Tibial nerve (tissue), 4 donors: Measurements from ENCODE around the gene LIFR. TPM values are rescaled to one million over a fixed set of nuclear protein-coding genes. Genes with fewer than 3 reads are reported as not detected.

Source experiments
- DNase-seq, 2 donors: peaks; one replicate each; pipeline ENCODE4 v3.0.0-alpha.2; 2019; ENCODE audit warnings: low spot score in 2 of 2
- H3K27ac ChIP-seq, 4 donors: fragments of 200-600 bp; sonication (generic) in 3 of 4; one replicate each; pipeline ENCODE4 v1.5.1; 2017 to 2019; ENCODE audit warnings: mild to moderate bottlenecking in 1 of 4
- H3K27me3 ChIP-seq, 2 donors: fragments of 200-600 bp; sonication (generic) in 1 of 2; one replicate each; pipeline versions ENCODE4 v1.5.1 to v1.6.0; 2017 to 2019
- H3K36me3 ChIP-seq, 3 donors: fragments of 200-600 bp; sonication (generic); one replicate each; pipeline ENCODE4 v1.5.1; 2018 to 2019
- H3K4me1 ChIP-seq, 4 donors: fragments of 200-600 bp; sonication (generic) in 3 of 4; one replicate each; pipeline ENCODE4 v1.5.1; 2017 to 2019
- H3K4me3 ChIP-seq, 4 donors: fragments of 200-600 bp; sonication (generic) in 3 of 4; one replicate each; pipeline ENCODE4 v1.5.1; 2017 to 2019; ENCODE audit warnings: mild to moderate bottlenecking in 1 of 4, moderate library complexity in 1 of 4
- H3K9me3 ChIP-seq, 4 donors: fragments of 200-600 bp; sonication (generic) in 3 of 4; one replicate each; pipeline ENCODE4 v1.5.1; 2017 to 2019
- CTCF ChIP-seq, 5 experiments: fragments of 200-600 bp in 3 of 5; fragments of 450-650 bp in 2 of 5; sonication (generic) in 3 of 5; IDR thresholded peaks; one replicate each; pipeline ENCODE4 v1.5.1; 2016 to 2019; ENCODE audit warnings: antibody characterized with exemption in 5 of 5, mild to moderate bottlenecking in 3 of 5, moderate library complexity in 2 of 5
- EP300 ChIP-seq, 2 donors: sonication (generic); formaldehyde crosslinking; IDR thresholded peaks; one replicate each; pipeline ENCODE4 v1.6.1; 2017; ENCODE audit warnings: antibody characterized with exemption in 2 of 2, mild to moderate bottlenecking in 1 of 2
- POLR2A ChIP-seq, 2 donors: fragments of 450-650 bp; IDR thresholded peaks; one replicate each; pipeline ENCODE4 v1.6.1; 2017; ENCODE audit warnings: antibody characterized with exemption in 2 of 2, mild to moderate bottlenecking in 2 of 2, moderate library complexity in 2 of 2
- WGBS, 2 donors: methylation state at CpG; one replicate each; pipeline ENCODE4 v1.1.5; 2018; 5-methylcytosine and 5-hydroxymethylcytosine counted together
- total RNA-seq, 4 donors: library from RNA; depleted of rRNA; stranded (reverse); fragments of >200 nt; gene quantifications; one replicate each; pipeline ENCODE4 v1.1.0, GENCODE V29; 2016

Gene LIFR
- total RNA-seq, 4 donors from 2014 or later, result 145 to 247 (median 212) TPM

- Histone ChIP-seq H3K36me3 (no peaks in the 10 kb centered on the region), H3K9me3 (no peaks in the 10 kb centered on the region), H3K4me3 (no peak overlapping the region), H3K4me1 (peaks cover 0 to 5% (median 0%) of the 10 kb centered on the region in 4 donors), H3K27me3 (no peaks in the 10 kb centered on the region), H3K27ac (no peak overlapping the region)
- no peak for TF ChIP-seq CTCF (IDR thresholded peaks at IDR 0.05)
- no peak for TF ChIP-seq EP300 (IDR thresholded peaks at IDR 0.05)
- no peak for DNase-seq
- WGBS, 2 donors, result 71 to 77% methylated on average over 4 of the region's 4 CpGs
Observed at GRCh38 chr5:38589629-38590028, 33.2 kb upstream of the LIFR start.

GRCh38 chr5:38585816-38586215, 29.4 kb upstream of the LIFR start:
- no peaks in the 10 kb centered on the region for H3K9me3 ChIP-seq
- WGBS, 2 donors, result 80 to 90% methylated on average over 6 of the region's 6 CpGs
- no peaks in the 10 kb centered on the region for H3K27me3 ChIP-seq
- H3K4me1 ChIP-seq, result peaks cover 0 to 5% (median 0%) of the 10 kb centered on the region in 4 donors
- DNase-seq, result no peak
- no peak overlapping the region for H3K4me3 ChIP-seq
- no peak for TF ChIP-seq EP300 (IDR thresholded peaks at IDR 0.05)
- TF ChIP-seq POLR2A (IDR thresholded peaks at IDR 0.05), result no peak
- TF ChIP-seq CTCF (IDR thresholded peaks at IDR 0.05), result no peak
- H3K27ac ChIP-seq, result no peak overlapping the region
- H3K36me3 ChIP-seq, result no peaks in the 10 kb centered on the region

GRCh38 chr5:38583500-38583899, 27.1 kb upstream of the LIFR start:
- Histone ChIP-seq H3K4me1 (peaks cover 0 to 5% (median 0%) of the 10 kb centered on the region in 4 donors), H3K27me3 (no peaks in the 10 kb centered on the region), H3K36me3 (no peaks in the 10 kb centered on the region), H3K9me3 (no peaks in the 10 kb centered on the region), H3K27ac (no peak overlapping the region), H3K4me3 (no peak overlapping the region)
- 78 to 93% methylated on average over 1 of the region's 1 CpG for WGBS, 2 donors
- no peak for DNase-seq
- TF ChIP-seq POLR2A (IDR thresholded peaks at IDR 0.05) (no peak), CTCF (IDR thresholded peaks at IDR 0.05) (no peak), EP300 (IDR thresholded peaks at IDR 0.05) (no peak)

GRCh38 chr5:38582975-38583319, 26.5 kb upstream of the LIFR start:
- 46 to 58% methylated on average over 5 of the region's 5 CpGs for WGBS, 2 donors

More at GRCh38 chr5:38582975-38583319, 26.5 kb upstream of the LIFR start:
- H3K27me3 ChIP-seq, result no peaks in the 10 kb centered on the region
- H3K4me3 ChIP-seq, result no peak overlapping the region
- DNase-seq, result no peak
- H3K27ac ChIP-seq, result no peak overlapping the region
- no peak for TF ChIP-seq CTCF (IDR thresholded peaks at IDR 0.05)
- TF ChIP-seq POLR2A (IDR thresholded peaks at IDR 0.05), result no peak
- TF ChIP-seq EP300 (IDR thresholded peaks at IDR 0.05), result no peak
- no peaks in the 10 kb centered on the region for H3K36me3 ChIP-seq
- H3K9me3 ChIP-seq, result no peaks in the 10 kb centered on the region
- peaks cover 0 to 5% (median 0%) of the 10 kb centered on the region in 4 donors for H3K4me1 ChIP-seq
